ENCODE data around the gene CHST3.
"Not testable (repeated sequence)": the region's sequence is repeated elsewhere in the genome, so short reads cannot be mapped to it uniquely, and the experiment has no call there.

Gene CHST3

DNA sequence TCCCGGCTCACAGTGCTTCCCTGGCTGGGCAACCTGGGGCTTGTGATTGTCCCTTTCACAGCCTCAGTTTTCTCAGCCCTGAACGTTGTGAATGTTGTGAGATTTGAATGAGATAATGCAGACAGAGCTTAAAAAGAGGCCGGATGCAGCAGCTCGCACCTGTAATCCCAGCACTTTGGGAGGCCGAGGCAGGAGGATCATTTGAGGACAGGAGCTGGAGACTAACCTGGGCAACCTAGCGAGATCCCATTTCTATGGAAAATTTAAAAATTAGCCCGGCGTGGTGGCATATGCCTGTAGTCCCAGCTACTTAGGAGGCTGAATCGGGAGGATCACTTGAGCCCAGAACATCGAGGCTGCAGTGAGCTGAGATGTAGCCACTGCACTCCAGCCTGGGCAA lies 67.5 kb downstream of the CHST3 start:
- in situ Hi-C loops (cut with MboI; ENCODE audit: low sequenced_read_pairs, unreplicated experiment), result no loop called here
- TF ChIP-seq, protein P1, sequence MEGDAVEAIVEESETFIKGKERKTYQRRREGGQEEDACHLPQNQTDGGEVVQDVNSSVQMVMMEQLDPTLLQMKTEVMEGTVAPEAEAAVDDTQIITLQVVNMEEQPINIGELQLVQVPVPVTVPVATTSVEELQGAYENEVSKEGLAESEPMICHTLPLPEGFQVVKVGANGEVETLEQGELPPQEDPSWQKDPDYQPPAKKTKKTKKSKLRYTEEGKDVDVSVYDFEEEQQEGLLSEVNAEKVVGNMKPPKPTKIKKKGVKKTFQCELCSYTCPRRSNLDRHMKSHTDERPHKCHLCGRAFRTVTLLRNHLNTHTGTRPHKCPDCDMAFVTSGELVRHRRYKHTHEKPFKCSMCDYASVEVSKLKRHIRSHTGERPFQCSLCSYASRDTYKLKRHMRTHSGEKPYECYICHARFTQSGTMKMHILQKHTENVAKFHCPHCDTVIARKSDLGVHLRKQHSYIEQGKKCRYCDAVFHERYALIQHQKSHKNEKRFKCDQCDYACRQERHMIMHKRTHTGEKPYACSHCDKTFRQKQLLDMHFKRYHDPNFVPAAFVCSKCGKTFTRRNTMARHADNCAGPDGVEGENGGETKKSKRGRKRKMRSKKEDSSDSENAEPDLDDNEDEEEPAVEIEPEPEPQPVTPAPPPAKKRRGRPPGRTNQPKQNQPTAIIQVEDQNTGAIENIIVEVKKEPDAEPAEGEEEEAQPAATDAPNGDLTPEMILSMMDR (IDR thresholded peaks at IDR 0.05; ENCODE audit: borderline replicate concordance, control extremely low read depth, extremely low read depth, insufficient read depth, missing control alignments), result no peak
- no peak for DNase-seq (ENCODE audit: low spot score)

DNA sequence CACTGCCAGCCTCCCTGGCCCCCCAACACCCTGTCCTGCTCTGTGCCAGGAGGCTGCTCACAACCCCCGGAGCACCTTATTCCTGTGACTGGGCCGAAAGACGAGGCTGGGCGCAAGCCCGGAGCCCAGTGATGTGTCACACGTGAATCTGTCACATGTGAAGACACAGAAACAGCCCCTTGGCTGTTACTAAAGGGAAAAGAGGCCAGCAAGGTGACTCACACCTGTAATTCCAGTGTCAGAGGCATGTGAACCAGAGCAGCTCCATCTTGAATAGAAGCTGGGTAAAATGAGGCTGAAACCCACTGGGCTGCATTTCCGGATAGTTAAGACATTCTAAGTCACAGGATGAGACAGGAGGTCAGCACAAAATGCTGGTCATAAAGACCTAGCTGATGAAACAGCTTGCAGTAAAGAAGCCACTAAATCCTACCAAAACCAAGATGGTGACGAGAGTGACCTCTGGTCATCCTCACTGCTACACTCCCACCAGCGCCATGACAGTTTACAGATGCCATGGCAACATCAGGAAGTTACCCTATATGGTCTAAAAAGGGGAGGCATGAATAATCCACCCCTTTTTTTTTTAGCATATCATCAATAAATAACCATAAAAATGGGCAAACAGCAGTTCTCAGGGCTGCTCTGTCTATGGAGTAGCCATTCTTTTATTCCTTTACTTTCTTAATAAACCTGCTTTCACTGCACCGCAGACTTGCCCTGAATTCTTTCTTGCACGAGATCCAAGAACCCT lies 68.4 kb downstream of the CHST3 start:
- in situ Hi-C loops (cut with MboI; ENCODE audit: low sequenced_read_pairs, unreplicated experiment); DNase-seq (ENCODE audit: low spot score): not testable (repeated sequence)

DNA sequence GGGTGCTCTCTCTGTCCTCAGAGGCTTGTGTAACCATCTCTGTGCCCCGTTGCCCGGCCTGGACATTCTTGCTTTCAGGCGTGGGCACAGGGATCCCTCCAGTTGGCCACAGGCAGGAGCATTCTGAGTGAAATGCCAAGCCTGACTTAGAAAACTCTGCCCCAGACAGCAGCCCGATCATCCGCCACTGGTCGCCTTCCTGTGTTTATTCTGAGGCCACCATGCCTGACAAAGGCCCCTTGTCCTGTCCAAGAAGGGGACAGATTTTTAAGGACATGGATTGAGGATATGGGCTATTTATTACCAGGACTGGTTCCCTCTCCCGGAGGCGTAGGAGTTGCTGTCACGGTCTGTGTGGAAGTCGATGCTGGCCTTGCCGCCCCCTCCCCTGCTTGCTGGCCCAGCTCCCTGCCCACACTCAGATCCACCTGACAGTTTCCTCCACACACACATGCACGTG lies 69.9 kb downstream of the CHST3 start:
- TF ChIP-seq, protein P1 (IDR thresholded peaks at IDR 0.05; ENCODE audit: borderline replicate concordance, control extremely low read depth, extremely low read depth, insufficient read depth, missing control alignments), result no peak
- in situ Hi-C loops (cut with MboI; ENCODE audit: low sequenced_read_pairs, unreplicated experiment), result no loop called here
- no peak for DNase-seq (ENCODE audit: low spot score)

DNA sequence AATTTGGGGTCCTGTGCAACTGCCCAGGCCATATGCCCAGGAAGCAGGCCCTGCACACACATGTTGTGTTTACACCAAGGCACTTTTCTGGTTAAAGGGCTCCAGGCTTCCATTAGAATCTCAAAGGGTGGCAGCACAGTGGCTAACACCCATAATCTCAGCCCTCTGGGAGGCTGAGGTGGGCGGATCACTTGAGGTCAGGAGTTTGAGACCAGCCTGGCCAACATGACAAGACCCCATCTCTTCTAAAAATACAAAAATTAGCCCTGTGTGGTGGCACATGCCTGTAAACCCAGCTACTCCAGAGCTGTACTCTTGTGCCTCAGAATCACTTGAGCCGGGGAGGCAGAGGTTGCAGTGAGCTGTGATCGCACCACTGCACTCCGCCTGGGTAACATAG lies 70.6 kb downstream of the CHST3 start:
- DNase-seq (ENCODE audit: low spot score), result no peak
- TF ChIP-seq, protein P1 (IDR thresholded peaks at IDR 0.05; ENCODE audit: borderline replicate concordance, control extremely low read depth, extremely low read depth, insufficient read depth, missing control alignments), result no peak
- in situ Hi-C loops (cut with MboI; ENCODE audit: low sequenced_read_pairs, unreplicated experiment), result no loop called here

DNA sequence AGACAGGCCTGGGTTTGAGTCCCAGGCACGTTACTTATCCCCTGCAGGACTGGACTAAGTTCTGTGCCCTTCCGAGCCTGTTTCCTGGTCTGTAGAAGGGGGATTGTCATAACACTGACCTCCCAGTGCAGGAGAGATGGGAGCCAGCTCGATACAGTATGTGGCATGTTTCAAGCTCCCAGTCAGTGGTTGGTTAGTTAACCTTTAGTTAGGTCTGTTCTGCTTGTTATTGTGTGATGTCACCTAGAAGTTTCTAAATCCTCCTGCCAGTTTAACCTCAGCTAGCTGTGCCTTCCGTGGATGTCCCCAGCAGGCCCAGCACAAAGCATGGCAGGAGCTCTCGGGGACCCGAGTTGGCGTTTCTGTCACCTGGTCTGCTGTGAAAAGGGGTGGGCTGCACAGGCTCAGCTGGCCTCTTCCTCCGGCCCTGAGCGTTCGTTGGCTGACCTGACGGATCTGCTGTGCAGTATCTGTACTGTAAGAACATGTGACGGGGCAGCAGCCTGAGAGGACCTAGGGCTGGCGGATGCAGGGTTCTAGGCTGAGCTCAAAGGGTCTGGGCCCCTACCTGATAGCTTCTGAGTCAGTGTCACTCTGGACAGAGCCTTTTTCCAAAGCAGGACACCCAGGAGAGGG lies 71.2 kb downstream of the CHST3 start:
- no peak for DNase-seq (ENCODE audit: low spot score)
- TF ChIP-seq, protein P1 (IDR thresholded peaks at IDR 0.05; ENCODE audit: borderline replicate concordance, control extremely low read depth, extremely low read depth, insufficient read depth, missing control alignments), result no peak
- in situ Hi-C loops (cut with MboI; ENCODE audit: low sequenced_read_pairs, unreplicated experiment), result no loop called here

DNA sequence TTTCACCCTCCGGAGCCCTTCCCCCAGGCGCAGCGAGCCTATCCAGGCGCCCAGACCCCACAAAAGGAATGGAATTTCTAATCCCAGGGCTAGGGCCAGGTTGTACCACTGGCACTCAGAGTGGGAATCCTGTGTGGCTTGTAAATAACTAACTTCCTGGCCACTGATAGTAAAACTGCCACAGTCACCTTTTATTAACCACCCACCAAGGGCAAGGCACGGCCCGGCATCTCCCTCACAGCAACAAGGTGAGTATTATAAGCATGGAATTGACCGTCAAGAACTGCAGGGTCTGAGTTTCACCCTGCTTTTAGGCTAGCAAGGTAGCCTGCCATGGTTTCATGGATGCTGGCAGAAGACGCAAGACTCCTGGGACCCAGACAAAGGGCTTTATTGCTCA lies 73.1 kb downstream of the CHST3 start:
- no peak for DNase-seq (ENCODE audit: low spot score)
- in situ Hi-C loops (cut with MboI; ENCODE audit: low sequenced_read_pairs, unreplicated experiment), result no loop called here
- TF ChIP-seq, protein P1 (IDR thresholded peaks at IDR 0.05; ENCODE audit: borderline replicate concordance, control extremely low read depth, extremely low read depth, insufficient read depth, missing control alignments), result no peak

DNA sequence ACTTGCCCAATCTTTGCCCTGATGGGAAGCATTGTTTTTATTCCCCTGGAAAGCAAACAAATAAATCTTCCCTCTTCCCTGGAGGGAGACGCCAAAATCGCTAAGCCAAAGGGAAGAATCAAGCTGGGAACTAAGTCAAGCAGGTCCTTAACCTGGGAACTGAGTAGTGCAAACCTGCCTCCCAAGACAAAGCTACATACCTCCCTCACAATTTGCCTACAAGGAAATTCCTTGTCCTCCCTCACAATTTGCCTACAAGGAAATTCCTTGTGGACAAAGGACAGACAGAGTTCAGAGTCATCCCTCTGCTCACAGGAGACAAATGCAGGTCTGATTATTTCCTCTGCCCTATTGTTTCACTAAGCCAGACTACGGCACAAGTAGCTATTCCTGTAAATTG lies 73.6 kb downstream of the CHST3 start:
- in situ Hi-C loops (cut with MboI; ENCODE audit: low sequenced_read_pairs, unreplicated experiment), result no loop called here
- DNase-seq (ENCODE audit: low spot score), result no peak
- TF ChIP-seq, protein P1 (IDR thresholded peaks at IDR 0.05; ENCODE audit: borderline replicate concordance, control extremely low read depth, extremely low read depth, insufficient read depth, missing control alignments), result no peak

All from GM13976 (cell line).